GM12874 (cell line): ENCODE measurements around the gene VWA2.

ENCODE experiments used
- CTCF ChIP-seq: IDR thresholded peaks from 2 replicates; pipeline ENCODE4 v1.5.1; 2011; ENCODE audit warnings: low read depth, mild to moderate bottlenecking, control low read depth, low read length, moderate library complexity; ENCODE audit not compliant: insufficient read depth

VWA2 gene

GRCh38 chr10:114304017-114304570 lies 65.0 kb downstream of the VWA2 start:
- peak; percentile 72 for TF ChIP-seq CTCF

- peak; percentile 70 for TF ChIP-seq CTCF
Observed at GRCh38 chr10:114304571-114305421, 65.7 kb downstream of the VWA2 start.

GRCh38 chr10:114305521-114305925 lies 66.5 kb downstream of the VWA2 start:
- no peak for TF ChIP-seq CTCF

- no peak for TF ChIP-seq CTCF
Observed at GRCh38 chr10:114306116-114306973, 67.3 kb downstream of the VWA2 start.

- no peak for TF ChIP-seq CTCF
Observed at GRCh38 chr10:114307731-114308130, 68.7 kb downstream of the VWA2 start.

- no peak for TF ChIP-seq CTCF
Observed at GRCh38 chr10:114308531-114309363, 69.7 kb downstream of the VWA2 start.
